Keratinocyte (primary cell): ENCODE results near the gene COPG2. TPM values are rescaled to one million over a fixed set of nuclear protein-coding genes. Genes with fewer than 3 reads are reported as not detected.

ENCODE experiments used
- DNase-seq: peaks from one replicate; pipeline ENCODE4 v3.0.0-alpha.2; 2011; ENCODE audit warnings: low read depth, missing footprints, low spot score
- FAIRE-seq: peaks from 2 replicates; lab custom pipeline; 2011; peaks lifted over from hg19 to GRCh38; lab: Jason Lieb, UNC
- H2AFZ ChIP-seq: 2 replicates; pipeline ENCODE4 v1.6.0; 2012; ENCODE audit warnings: low read length, control low read depth, inconsistent platforms; ENCODE audit not compliant: control insufficient read depth
- H3K27ac ChIP-seq: 2 replicates; pipeline ENCODE4 v1.5.1; 2011; ENCODE audit warnings: low read length; ENCODE audit not compliant: control insufficient read depth, insufficient read depth
- H3K27me3 ChIP-seq: 3 replicates; pipeline ENCODE4 v1.6.0; 2011; ENCODE audit warnings: low read length; ENCODE audit not compliant: control insufficient read depth, insufficient read depth; ENCODE audit errors: extremely low read depth
- H3K36me3 ChIP-seq, 2 experiments: 2 replicates in 1 of 2; 3 replicates in 1 of 2; pipeline ENCODE4 v1.5.1; 2011; ENCODE audit warnings: low read length in 2 of 2, mild to moderate bottlenecking in 1 of 2; ENCODE audit not compliant: control insufficient read depth in 2 of 2, insufficient read depth in 2 of 2; ENCODE audit errors: extremely low read depth in 1 of 2
- H3K4me1 ChIP-seq: 3 replicates; pipeline ENCODE4 v1.5.1; 2011; ENCODE audit warnings: low read length; ENCODE audit not compliant: control insufficient read depth, insufficient read depth; ENCODE audit errors: extremely low read depth
- H3K4me2 ChIP-seq: 3 replicates; pipeline ENCODE4 v1.6.0; 2011; ENCODE audit warnings: low read depth, low read length; ENCODE audit not compliant: control insufficient read depth, insufficient read depth; ENCODE audit errors: extremely low read depth
- H3K4me3 ChIP-seq, 3 experiments: fragments of 200-600 bp in 1 of 3; sonication (generic) in 1 of 3; 2 replicates in 2 of 3; 3 replicates in 1 of 3; pipeline ENCODE4 v1.5.1; 2011 to 2016; ENCODE audit warnings: low read length in 3 of 3, mild to moderate bottlenecking in 3 of 3, control low read depth in 2 of 3, inconsistent platforms in 1 of 3, low read depth in 1 of 3, mixed read lengths in 1 of 3, mixed run types in 1 of 3, moderate library complexity in 1 of 3; ENCODE audit not compliant: control insufficient read depth in 2 of 3, insufficient read depth in 2 of 3; ENCODE audit errors: extremely low read depth in 1 of 3
- H3K79me2 ChIP-seq: 2 replicates; pipeline ENCODE4 v1.6.0; 2012; ENCODE audit warnings: low read length; ENCODE audit not compliant: control insufficient read depth, insufficient read depth
- H3K9ac ChIP-seq: 3 replicates; pipeline ENCODE4 v1.6.0; 2011; ENCODE audit warnings: low read length; ENCODE audit not compliant: control insufficient read depth, insufficient read depth; ENCODE audit errors: extremely low read depth
- H3K9me1 ChIP-seq: 3 replicates; pipeline ENCODE4 v1.6.0; 2011; ENCODE audit warnings: low read length; ENCODE audit not compliant: control insufficient read depth, insufficient read depth; ENCODE audit errors: extremely low read depth
- H3K9me3 ChIP-seq: 2 replicates; pipeline ENCODE4 v1.5.1; 2012; ENCODE audit warnings: low read depth, low read length; ENCODE audit not compliant: control insufficient read depth
- H4K20me1 ChIP-seq: 3 replicates; pipeline ENCODE4 v1.6.0; 2011; ENCODE audit warnings: low read length; ENCODE audit not compliant: control insufficient read depth, insufficient read depth; ENCODE audit errors: extremely low read depth
- EZH2 ChIP-seq: IDR thresholded peaks from one replicate; pipeline ENCODE4 v1.6.1; 2012; ENCODE audit warnings: inconsistent platforms, mild to moderate bottlenecking, low read length, moderate library complexity
- dilution Hi-C: fragments of 300-500 bp; cut with MboI; formaldehyde crosslinking; loops from one replicate; pipeline ENCODE4 v1.7.0; 2020; ENCODE audit warnings: low sequenced_read_pairs; ENCODE audit not compliant: extremely low pct_ligation_motif_present
- polyA plus RNA-seq, 5 experiments: library from polyadenylated mRNA; depleted of rRNA in 3 of 5; stranded (reverse) in 3 of 5; stranded (forward) in 1 of 5; unstranded in 1 of 5; fragments of >200 nt; gene quantifications; 1 replicate in 1 of 5; 2 replicates in 3 of 5; 3 replicates in 1 of 5; pipeline versions ENCODE4 v1.2.1 to v1.2.3, GENCODE V29; 2011 to 2012; ENCODE audit warnings: missing spikeins in 2 of 5, low read depth in 1 of 5, low replicate concordance in 1 of 5
- TF ChIP-seq, protein P1 (sequence below), 3 experiments: IDR thresholded peaks in 1 of 3; conservative IDR thresholded peaks in 1 of 3; optimal IDR thresholded peaks in 1 of 3; 2 replicates in 2 of 3; 3 replicates in 1 of 3; pipeline versions ENCODE3 to v1.5.1; 2011; ENCODE audit warnings: low read length in 3 of 3, mild to moderate bottlenecking in 3 of 3, moderate library complexity in 2 of 3, control low read depth in 1 of 3, inconsistent platforms in 1 of 3; ENCODE audit not compliant: insufficient read depth in 2 of 3; ENCODE audit errors: extremely low read depth in 1 of 3

COPG2 gene
- polyA plus RNA-seq, 1 donor (not counting 4 experiments of a cell fraction or from before 2014, with no cell fraction given): 38.8 TPM

- H3K4me1 ChIP-seq: no peaks in the 10 kb centered on the region
- dilution Hi-C loops: no loop called here
- DNase-seq (no peak), FAIRE-seq (no peak)
- H3K79me2 ChIP-seq: no peaks in the 10 kb centered on the region
- H3K9ac ChIP-seq: no peak overlapping the region
- no peaks in the 10 kb centered on the region for H3K9me3 ChIP-seq
- H3K4me2 ChIP-seq: no peak overlapping the region
- no peaks in the 10 kb centered on the region for H3K9me1 ChIP-seq
- H3K4me3 ChIP-seq: no peak overlapping the region
- no peaks in the 10 kb centered on the region for H3K27me3 ChIP-seq
- H3K36me3 ChIP-seq: no peaks in the 10 kb centered on the region
- no peak overlapping the region for H2AFZ ChIP-seq
- H4K20me1 ChIP-seq: no peaks in the 10 kb centered on the region
- TF ChIP-seq, protein P1, sequence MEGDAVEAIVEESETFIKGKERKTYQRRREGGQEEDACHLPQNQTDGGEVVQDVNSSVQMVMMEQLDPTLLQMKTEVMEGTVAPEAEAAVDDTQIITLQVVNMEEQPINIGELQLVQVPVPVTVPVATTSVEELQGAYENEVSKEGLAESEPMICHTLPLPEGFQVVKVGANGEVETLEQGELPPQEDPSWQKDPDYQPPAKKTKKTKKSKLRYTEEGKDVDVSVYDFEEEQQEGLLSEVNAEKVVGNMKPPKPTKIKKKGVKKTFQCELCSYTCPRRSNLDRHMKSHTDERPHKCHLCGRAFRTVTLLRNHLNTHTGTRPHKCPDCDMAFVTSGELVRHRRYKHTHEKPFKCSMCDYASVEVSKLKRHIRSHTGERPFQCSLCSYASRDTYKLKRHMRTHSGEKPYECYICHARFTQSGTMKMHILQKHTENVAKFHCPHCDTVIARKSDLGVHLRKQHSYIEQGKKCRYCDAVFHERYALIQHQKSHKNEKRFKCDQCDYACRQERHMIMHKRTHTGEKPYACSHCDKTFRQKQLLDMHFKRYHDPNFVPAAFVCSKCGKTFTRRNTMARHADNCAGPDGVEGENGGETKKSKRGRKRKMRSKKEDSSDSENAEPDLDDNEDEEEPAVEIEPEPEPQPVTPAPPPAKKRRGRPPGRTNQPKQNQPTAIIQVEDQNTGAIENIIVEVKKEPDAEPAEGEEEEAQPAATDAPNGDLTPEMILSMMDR (optimal IDR thresholded peaks at IDR 0.05 in 1 of 3, IDR thresholded peaks at IDR 0.05 in 1 of 3, conservative IDR thresholded peaks at IDR 0.05 in 1 of 3; ENCODE audit: extremely low read depth in 1 of 3, insufficient read depth in 2 of 3, low read length in 3 of 3): no peak
- no peak for TF ChIP-seq EZH2
- H3K27ac ChIP-seq: no peak overlapping the region
Measured at GRCh38 chr7:130521258-130521951, 147.1 kb downstream of the COPG2 start.

GRCh38 chr7:130515315-130516040, 153.1 kb downstream of the COPG2 start:
- Histone ChIP-seq H3K4me3 (no peak overlapping the region), H3K36me3 (peaks cover 0 to 3% of the 10 kb centered on the region in 2 experiments), H4K20me1 (no peaks in the 10 kb centered on the region), H3K9me3 (no peaks in the 10 kb centered on the region), H3K9ac (no peak overlapping the region), H2AFZ (no peak overlapping the region), H3K79me2 (no peaks in the 10 kb centered on the region), H3K27ac (no peak overlapping the region), H3K27me3 (no peaks in the 10 kb centered on the region), H3K9me1 (no peaks in the 10 kb centered on the region), H3K4me2 (no peak overlapping the region), H3K4me1 (no peaks in the 10 kb centered on the region)
- TF ChIP-seq EZH2: no peak
- TF ChIP-seq, protein P1 (optimal IDR thresholded peaks at IDR 0.05 in 1 of 3, IDR thresholded peaks at IDR 0.05 in 1 of 3, conservative IDR thresholded peaks at IDR 0.05 in 1 of 3; ENCODE audit: extremely low read depth in 1 of 3, insufficient read depth in 2 of 3, low read length in 3 of 3): no peak
- FAIRE-seq (no peak), DNase-seq (no peak)
- dilution Hi-C loops: no loop called here
